ENCODE measurements around the gene HOXD8.

HOXD8 gene

GRCh38 chr2:176121190-176122051 is 8.1 kb upstream of the HOXD8 start:
- no peak for TF ChIP-seq CTCF (IDR thresholded peaks at IDR 0.05; ENCODE audit: insufficient read depth, missing control alignments)
- DNase-seq (ENCODE audit: insufficient read length, low spot score) (no peak), FAIRE-seq (no peak)

- FAIRE-seq (no peak), DNase-seq (ENCODE audit: insufficient read length, low spot score) (no peak)
- no peak for TF ChIP-seq CTCF (IDR thresholded peaks at IDR 0.05; ENCODE audit: insufficient read depth, missing control alignments)
These were observed 7.3 kb upstream of the HOXD8 start for GRCh38 chr2:176122052-176122682.

GRCh38 chr2:176122683-176123410 is 6.7 kb upstream of the HOXD8 start, which contains the start of gene HOXD9:
Gene HOXD9, plus strand, starts transcription at chr2:176122719. Its CDS starts 50 bp downstream, at chr2:176122769.
- no peak for TF ChIP-seq CTCF (IDR thresholded peaks at IDR 0.05; ENCODE audit: insufficient read depth, missing control alignments)
- FAIRE-seq (no peak), DNase-seq (ENCODE audit: insufficient read length, low spot score) (peak; percentile 71)

GRCh38 chr2:176123411-176124109 is 5.9 kb upstream of the HOXD8 start:
- no peak for DNase-seq (ENCODE audit: insufficient read length, low spot score)
- FAIRE-seq, result no peak
- no peak for TF ChIP-seq CTCF (IDR thresholded peaks at IDR 0.05; ENCODE audit: insufficient read depth, missing control alignments)

GRCh38 chr2:176124110-176124946 is 5.2 kb upstream of the HOXD8 start:
- no peak for TF ChIP-seq CTCF (IDR thresholded peaks at IDR 0.05; ENCODE audit: insufficient read depth, missing control alignments)
- DNase-seq (ENCODE audit: insufficient read length, low spot score), result no peak
- no peak for FAIRE-seq

Data from D721Med (cell line).